Common myeloid progenitor, CD34-positive (primary cell): ENCODE results near the gene ADH7.

Experiments used
- CTCF ChIA-PET: fragments of 350-600 bp; sonication (Branson Sonifier 250); formaldehyde crosslinking; loops from one replicate; lab custom pipeline; 2021; ENCODE audit warnings: antibody characterized with exemption; lab: Charles Lee
- POLR2A ChIA-PET: fragments of 350-600 bp; sonication (Branson Sonifier 250); formaldehyde crosslinking; loops from one replicate; lab custom pipeline; 2021; ENCODE audit warnings: antibody characterized with exemption; lab: Charles Lee
- DNase-seq, 3 donors: peaks; one replicate each; pipeline versions ENCODE4 v3.0.0 to v3.0.0-alpha.2; 2013
- H3K27ac ChIP-seq, 2 experiments: 1 replicate in 1 of 2; 2 replicates in 1 of 2; pipeline ENCODE4 v1.7.0; 2013; ENCODE audit warnings: inconsistent platforms in 2 of 2, low read length in 2 of 2, mild to moderate bottlenecking in 2 of 2, low read depth in 1 of 2, moderate library complexity in 1 of 2; ENCODE audit not compliant: severe bottlenecking in 2 of 2, insufficient read depth in 1 of 2, poor library complexity in 1 of 2
- H3K27me3 ChIP-seq, 5 experiments: replicated peaks in 2 of 5; 1 replicate in 3 of 5; 2 replicates in 2 of 5; pipeline versions ENCODE4 v1.6.1 to v1.7.0; 2013; ENCODE audit warnings: low read length in 4 of 5, mild to moderate bottlenecking in 2 of 5, moderate library complexity in 2 of 5, inconsistent platforms in 1 of 5; ENCODE audit not compliant: insufficient read depth in 5 of 5, control insufficient read depth in 4 of 5
- H3K36me3 ChIP-seq, 4 experiments: 1 replicate in 2 of 4; 2 replicates in 2 of 4; pipeline versions ENCODE4 v1.6.1 to v1.7.0; 2013; ENCODE audit warnings: low read length in 3 of 4, control low read depth in 1 of 4, mild to moderate bottlenecking in 1 of 4; ENCODE audit not compliant: control insufficient read depth in 4 of 4, insufficient read depth in 4 of 4
- H3K4me1 ChIP-seq, 4 experiments: 1 replicate in 3 of 4; 2 replicates in 1 of 4; pipeline versions ENCODE4 v1.6.1 to v1.7.1; 2013; ENCODE audit warnings: low read length in 3 of 4, mild to moderate bottlenecking in 3 of 4, control low read depth in 1 of 4, inconsistent platforms in 1 of 4, moderate library complexity in 1 of 4; ENCODE audit not compliant: control insufficient read depth in 4 of 4, insufficient read depth in 4 of 4; ENCODE audit errors: control extremely low read depth in 1 of 4
- H3K4me3 ChIP-seq, 7 experiments: 1 replicate in 4 of 7; 2 replicates in 3 of 7; pipeline versions ENCODE4 v1.5.1 to v1.7.0; 2013; ENCODE audit warnings: mild to moderate bottlenecking in 7 of 7, low read length in 6 of 7, moderate library complexity in 6 of 7, inconsistent platforms in 2 of 7, low read depth in 2 of 7, control low read depth in 1 of 7; ENCODE audit not compliant: insufficient read depth in 4 of 7, control insufficient read depth in 1 of 7; ENCODE audit errors: extremely low read depth in 1 of 7
- H3K9me3 ChIP-seq, 5 experiments: 1 replicate in 4 of 5; 2 replicates in 1 of 5; pipeline versions ENCODE4 v1.6.1 to v1.7.1; 2013; ENCODE audit warnings: low read length in 4 of 5, mild to moderate bottlenecking in 2 of 5, inconsistent platforms in 1 of 5, low read depth in 1 of 5, moderate library complexity in 1 of 5; ENCODE audit not compliant: control insufficient read depth in 4 of 5, insufficient read depth in 2 of 5; ENCODE audit errors: control extremely low read depth in 1 of 5
- WGBS: methylation state at CpG from one replicate; pipeline ENCODE4 v1.1.5; 2013; ENCODE audit not compliant: insufficient coverage; 5-methylcytosine and 5-hydroxymethylcytosine counted together

ADH7 gene

GRCh38 chr4:99410075-99410474 is 25.1 kb downstream of the ADH7 start:
- ChIA-PET CTCF (interaction anchor here (1.3 kb wide), 1 partner anchor 36 kb away, joined by 3 read pairs; no protein-coding TSS in a partner anchor), POLR2A (no interaction called here)
- H3K4me3 ChIP-seq = no peak overlapping the region
- no peaks in the 10 kb centered on the region for H3K4me1 ChIP-seq
- H3K27me3 ChIP-seq = no peaks in the 10 kb centered on the region
- 94% methylated on average over 4 of the region's 5 CpGs for WGBS
- no peaks in the 10 kb centered on the region for H3K36me3 ChIP-seq
- no peak for DNase-seq
- H3K9me3 ChIP-seq = no peaks in the 10 kb centered on the region
- no peak overlapping the region for H3K27ac ChIP-seq

- DNase-seq = no peak
- Histone ChIP-seq H3K27ac (no peak overlapping the region), H3K36me3 (no peaks in the 10 kb centered on the region), H3K27me3 (no peaks in the 10 kb centered on the region), H3K4me1 (no peaks in the 10 kb centered on the region), H3K4me3 (no peak overlapping the region), H3K9me3 (no peaks in the 10 kb centered on the region)
- CTCF ChIA-PET = no interaction called here
- POLR2A ChIA-PET = no interaction called here
Measured at GRCh38 chr4:99408346-99408745, 26.8 kb downstream of the ADH7 start.

- Histone ChIP-seq H3K36me3 (no peaks in the 10 kb centered on the region), H3K27ac (no peak overlapping the region), H3K27me3 (no peaks in the 10 kb centered on the region), H3K4me1 (no peaks in the 10 kb centered on the region), H3K9me3 (no peaks in the 10 kb centered on the region), H3K4me3 (no peak overlapping the region)
- 0% methylated on average over 2 of the region's 6 CpGs for WGBS
- POLR2A ChIA-PET = interaction anchor here (0.6 kb wide), 1 partner anchor 276 kb away, joined by 3 read pairs; no protein-coding TSS in a partner anchor
- peak; percentile 52 to 77 (median 69) for DNase-seq
- CTCF ChIA-PET = interaction anchor here (0.9 to 4.6 kb wide), 11 partner anchors 10 to 1256 kb away, joined by 3 to 17 read pairs (median 4); partner anchors contain the start of gene METAP1
Measured at GRCh38 chr4:99405433-99406115, 29.6 kb downstream of the ADH7 start.

- ChIA-PET POLR2A (no interaction called here), CTCF (interaction anchor here (0.9 to 4.6 kb wide), 14 partner anchors 9 to 1255 kb away, joined by 3 to 17 read pairs (median 4); partner anchors contain the start of gene METAP1)
- 50% methylated on average over 1 of the region's 4 CpGs for WGBS
- H3K9me3 ChIP-seq = no peaks in the 10 kb centered on the region
- peak; percentile 25 to 77 (median 73) for DNase-seq
- no peaks in the 10 kb centered on the region for H3K27me3 ChIP-seq
- no peak overlapping the region for H3K27ac ChIP-seq
- no peaks in the 10 kb centered on the region for H3K36me3 ChIP-seq
- no peaks in the 10 kb centered on the region for H3K4me1 ChIP-seq
- no peak overlapping the region for H3K4me3 ChIP-seq
Measured at GRCh38 chr4:99404595-99405287, 30.4 kb downstream of the ADH7 start.

- CTCF ChIA-PET = interaction anchor here (0.6 to 4.6 kb wide), 10 partner anchors 8 to 1254 kb away, joined by 3 to 17 read pairs (median 4); partner anchors contain the start of gene METAP1
- Histone ChIP-seq H3K27ac (no peak overlapping the region), H3K4me3 (no peak overlapping the region), H3K4me1 (no peaks in the 10 kb centered on the region), H3K27me3 (no peaks in the 10 kb centered on the region), H3K36me3 (no peaks in the 10 kb centered on the region), H3K9me3 (no peaks in the 10 kb centered on the region)
- no peak for DNase-seq
- WGBS = 100% methylated on average over 3 of the region's 5 CpGs
- POLR2A ChIA-PET = no interaction called here
Measured at GRCh38 chr4:99403380-99404184, 31.6 kb downstream of the ADH7 start.

- WGBS = 100% methylated on average over 2 of the region's 3 CpGs
- ChIA-PET CTCF (interaction anchor here (0.6 to 4.6 kb wide), 7 partner anchors 9 to 408 kb away, joined by 3 to 17 read pairs (median 4); partner anchors contain the start of gene METAP1), POLR2A (no interaction called here)
- Histone ChIP-seq H3K27ac (no peak overlapping the region), H3K4me1 (no peaks in the 10 kb centered on the region), H3K4me3 (no peak overlapping the region), H3K9me3 (peaks cover 0 to 2% (median 0%) of the 10 kb centered on the region in 5 experiments), H3K36me3 (no peaks in the 10 kb centered on the region), H3K27me3 (no peaks in the 10 kb centered on the region)
- DNase-seq = no peak
Measured at GRCh38 chr4:99402765-99403164, 32.4 kb downstream of the ADH7 start.
